GM18499 (cell line): ENCODE data around the gene FIBIN.
"Not testable (repeated sequence)": the region's sequence is repeated elsewhere in the genome, so short reads cannot be mapped to it uniquely, and the experiment has no call there.

Experiments used
- ATAC-seq: cut with Tn5 transposase; IDR thresholded peaks from one replicate; pipeline ENCODE4 v1.9.1; 2021; ENCODE audit warnings: moderate number of reproducible peaks; ENCODE audit not compliant: insufficient read depth, unreplicated experiment

FIBIN gene

DNA sequence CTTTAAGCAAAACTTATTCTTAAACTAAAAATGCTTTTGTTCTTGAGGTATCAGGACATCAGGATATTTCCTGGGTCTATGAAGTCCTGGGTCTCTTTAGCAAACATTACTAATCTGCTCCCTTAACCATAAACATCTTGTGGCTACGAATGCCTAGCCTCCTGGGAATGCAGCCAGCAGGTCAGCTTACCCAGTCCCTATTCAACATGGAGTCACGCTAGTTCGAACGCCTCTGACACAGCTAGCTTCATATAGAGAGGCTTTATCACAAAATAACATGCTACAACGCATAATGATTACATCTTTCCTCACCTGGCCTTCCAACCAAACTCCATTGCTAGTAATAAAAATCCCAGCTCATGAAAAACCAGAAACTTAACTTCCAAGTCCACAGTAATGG is 17.5 kb upstream of the FIBIN start:
- ATAC-seq: no peak

DNA sequence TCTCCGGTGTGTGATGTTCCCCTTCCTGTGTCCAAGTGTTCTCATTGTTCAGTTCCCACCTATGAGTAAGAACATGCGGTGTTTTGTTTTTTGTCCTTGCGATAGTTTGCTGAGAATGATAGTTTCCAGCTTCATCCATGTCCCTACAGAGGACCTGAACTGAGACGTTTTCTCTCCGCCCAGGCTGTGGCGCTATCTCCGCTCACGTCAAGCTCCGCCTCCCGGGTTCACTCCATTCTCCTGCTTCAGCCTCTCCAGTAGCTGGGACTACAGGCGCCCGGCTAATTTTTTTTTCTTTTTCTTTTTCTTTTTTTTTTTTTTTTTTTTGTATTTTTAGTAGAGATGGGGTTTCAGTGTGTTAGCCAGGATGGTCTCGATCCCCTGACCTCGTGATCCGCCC is 16.7 kb upstream of the FIBIN start:
- not testable (repeated sequence) for ATAC-seq

DNA sequence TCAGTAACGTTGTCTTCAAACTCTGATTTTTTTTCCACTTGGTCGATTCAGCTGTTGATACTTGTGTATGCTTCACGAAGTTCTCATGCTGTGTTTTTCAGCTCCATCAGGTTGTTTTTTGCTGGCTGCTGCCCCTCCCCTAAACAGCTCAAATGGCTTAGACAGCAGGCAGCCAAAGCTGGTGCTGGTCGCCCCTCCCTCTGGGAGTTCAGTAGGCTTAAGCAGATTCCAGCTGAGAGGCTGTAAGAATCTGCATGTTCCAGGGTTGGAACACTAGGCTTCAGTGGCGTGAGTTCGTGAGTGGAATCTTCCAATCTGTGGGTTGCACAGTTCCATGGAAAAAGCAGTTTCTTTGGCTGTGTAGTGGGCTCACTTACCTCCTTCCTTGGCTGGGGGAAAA is 10.3 kb upstream of the FIBIN start:
- no peak for ATAC-seq

DNA sequence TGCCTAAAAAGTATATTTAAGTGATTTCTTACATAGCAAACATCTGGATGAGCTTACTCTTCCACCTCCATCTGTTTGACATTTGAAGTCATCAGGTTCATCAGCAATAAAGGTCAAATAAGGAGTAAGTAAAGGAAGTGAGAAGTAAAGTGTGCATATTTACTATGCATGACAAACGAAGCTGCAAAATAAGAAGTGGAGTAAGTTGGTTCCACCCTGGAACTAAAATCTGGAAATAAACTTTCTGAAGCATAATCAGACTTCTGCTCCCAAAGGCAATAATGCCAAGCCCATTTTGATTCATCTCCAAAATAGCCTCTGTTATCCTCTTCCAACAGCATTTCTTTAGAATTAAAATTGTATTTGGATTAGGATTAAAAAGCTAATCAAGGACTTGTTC is 8.4 kb upstream of the FIBIN start:
- ATAC-seq: no peak

DNA sequence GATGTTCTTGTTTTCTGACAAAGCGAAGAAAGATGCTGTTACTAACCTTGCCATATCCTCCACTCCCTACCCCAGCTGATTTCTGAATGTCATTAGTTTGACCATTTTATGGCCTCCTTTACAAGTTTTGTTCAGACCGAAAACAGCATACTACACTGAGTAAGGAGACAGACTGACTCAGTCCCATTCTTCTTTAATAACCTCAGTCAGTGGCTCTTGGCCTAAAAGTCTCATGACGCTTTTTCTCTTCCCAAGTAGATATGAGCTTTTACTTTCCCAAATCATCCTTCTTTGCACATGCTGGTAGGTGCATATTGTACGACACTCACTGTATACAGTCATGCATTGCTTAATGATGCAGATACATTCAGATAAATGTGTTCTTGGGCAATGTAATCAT is 8.0 kb upstream of the FIBIN start:
- ATAC-seq: no peak

DNA sequence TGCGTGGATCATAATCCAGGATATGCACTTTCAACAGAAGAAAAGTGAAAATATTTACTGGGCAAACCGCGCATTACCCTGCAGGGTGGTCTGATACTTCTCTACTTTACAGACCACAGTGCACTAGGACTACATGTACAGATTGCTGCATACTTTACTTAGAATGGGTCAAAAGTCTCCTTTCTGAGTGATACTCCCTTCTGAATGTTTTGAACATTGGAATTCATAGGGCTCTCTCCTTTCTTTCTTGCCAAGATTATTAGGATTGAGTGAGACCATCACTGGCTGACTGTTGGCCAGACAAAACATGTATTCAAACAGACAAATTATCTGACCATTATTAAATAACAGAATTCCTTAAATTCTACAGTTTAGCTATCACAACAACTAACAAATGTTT is 6.6 kb upstream of the FIBIN start:
- ATAC-seq: no peak

DNA sequence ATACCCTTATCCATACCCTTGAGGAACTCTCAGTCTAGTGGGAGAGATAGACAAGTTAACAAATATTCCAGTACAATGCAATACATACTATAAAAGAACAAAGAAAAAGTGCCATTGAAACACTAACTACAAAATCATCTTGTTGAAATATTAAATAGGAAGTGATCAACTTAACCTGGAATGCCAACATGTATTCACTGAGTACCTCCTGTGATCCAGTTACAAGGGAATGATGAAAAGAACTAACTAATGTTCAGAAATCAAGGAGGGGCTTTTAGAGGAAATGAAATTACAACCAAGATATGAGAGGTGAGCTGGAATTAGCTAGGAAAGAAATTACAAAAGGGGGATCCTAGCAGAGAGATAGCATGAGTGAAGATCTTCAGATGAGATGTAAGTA is 6.2 kb upstream of the FIBIN start:
- ATAC-seq: no peak

DNA sequence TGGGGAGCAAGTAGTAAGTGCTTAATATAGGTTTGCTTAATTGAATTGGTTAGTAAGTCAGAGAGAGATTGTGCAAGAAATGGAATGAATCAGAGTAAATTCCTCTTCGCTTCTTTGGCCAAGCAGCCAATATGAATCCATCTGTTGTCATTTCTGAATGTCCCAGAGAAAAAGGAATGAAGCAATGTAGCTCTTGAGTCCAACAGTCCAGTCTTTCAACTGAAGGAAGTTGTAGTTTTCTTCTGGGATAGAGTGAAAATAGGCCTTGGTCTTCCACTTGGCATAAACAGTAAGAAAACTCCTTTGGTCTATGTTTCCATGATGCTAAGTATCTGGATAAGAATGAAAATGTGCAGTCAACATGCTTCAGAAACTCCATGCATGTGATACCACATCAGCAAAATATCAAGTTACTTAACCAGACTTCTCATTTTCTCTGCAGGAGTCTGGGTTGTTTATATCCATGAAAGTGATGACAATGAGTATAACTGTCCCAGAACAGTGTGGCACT is 1.8 kb upstream of the FIBIN start:
- no peak for ATAC-seq

DNA sequence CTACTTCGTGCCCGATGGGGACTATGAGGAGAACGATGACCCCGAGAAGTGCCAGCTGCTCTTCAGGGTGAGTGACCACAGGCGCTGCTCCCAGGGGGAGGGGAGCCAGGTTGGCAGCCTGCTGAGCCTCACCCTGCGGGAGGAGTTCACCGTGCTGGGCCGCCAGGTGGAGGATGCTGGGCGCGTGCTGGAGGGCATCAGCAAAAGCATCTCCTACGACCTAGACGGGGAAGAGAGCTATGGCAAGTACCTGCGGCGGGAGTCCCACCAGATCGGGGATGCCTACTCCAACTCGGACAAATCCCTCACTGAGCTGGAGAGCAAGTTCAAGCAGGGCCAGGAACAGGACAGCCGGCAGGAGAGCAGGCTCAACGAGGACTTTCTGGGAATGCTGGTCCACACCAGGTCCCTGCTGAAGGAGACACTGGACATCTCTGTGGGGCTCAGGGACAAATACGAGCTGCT is 751 bp downstream of the FIBIN start:
- no peak for ATAC-seq

DNA sequence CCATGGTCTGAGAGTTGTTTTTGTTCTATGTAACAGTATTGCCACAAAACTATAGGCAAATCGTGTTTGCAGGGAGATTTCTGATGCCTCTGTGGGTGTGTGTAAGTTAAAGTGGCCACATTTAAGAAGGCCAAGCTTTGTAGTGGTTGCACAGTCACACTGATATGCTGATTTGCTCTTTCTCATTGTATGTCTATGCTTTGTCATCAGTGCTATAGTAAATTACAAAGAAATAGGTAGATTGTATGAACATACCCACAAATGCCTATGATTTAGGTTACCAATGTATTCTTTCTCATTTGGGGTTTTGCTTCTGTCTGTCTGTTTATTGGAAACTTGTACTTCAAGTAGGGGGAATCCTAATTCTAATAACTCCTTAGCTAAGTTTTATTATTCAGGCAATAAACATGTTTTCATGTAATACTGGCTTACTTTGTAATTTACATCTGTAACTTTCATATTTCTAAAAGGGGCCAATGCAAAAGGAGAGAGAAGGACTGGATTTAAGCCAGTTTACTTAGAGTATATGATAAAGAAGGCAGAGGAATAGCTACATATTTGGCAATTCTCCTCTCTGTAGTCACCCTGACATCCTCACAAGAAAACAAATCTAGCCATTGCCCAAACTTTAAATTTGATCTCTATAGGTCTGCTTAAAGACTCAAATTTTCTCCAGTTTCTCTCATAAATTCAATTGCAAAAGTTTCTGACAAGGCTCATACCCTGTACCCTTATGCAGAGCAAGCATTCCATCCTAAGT is 2.0 kb downstream of the FIBIN start:
- ATAC-seq: no peak

DNA sequence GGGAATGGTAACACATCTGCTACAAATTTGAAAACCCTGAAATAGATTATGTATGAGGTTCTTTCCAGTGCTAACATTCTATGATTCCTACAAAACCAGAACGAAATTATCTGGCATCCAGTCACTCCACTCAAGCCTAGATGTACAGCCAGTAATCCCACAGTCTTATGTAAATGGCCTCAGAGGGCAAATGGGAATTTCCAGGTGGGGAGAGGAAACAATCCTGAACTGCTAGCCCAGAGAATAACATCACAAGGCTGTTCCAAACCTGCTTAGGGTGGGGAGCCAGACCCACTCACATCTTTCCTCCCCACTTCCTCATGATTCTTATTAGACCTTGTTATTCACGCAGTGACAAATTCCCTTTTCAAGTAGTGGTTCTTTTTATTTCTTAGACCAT is 3.5 kb downstream of the FIBIN start:
- ATAC-seq: no peak

DNA sequence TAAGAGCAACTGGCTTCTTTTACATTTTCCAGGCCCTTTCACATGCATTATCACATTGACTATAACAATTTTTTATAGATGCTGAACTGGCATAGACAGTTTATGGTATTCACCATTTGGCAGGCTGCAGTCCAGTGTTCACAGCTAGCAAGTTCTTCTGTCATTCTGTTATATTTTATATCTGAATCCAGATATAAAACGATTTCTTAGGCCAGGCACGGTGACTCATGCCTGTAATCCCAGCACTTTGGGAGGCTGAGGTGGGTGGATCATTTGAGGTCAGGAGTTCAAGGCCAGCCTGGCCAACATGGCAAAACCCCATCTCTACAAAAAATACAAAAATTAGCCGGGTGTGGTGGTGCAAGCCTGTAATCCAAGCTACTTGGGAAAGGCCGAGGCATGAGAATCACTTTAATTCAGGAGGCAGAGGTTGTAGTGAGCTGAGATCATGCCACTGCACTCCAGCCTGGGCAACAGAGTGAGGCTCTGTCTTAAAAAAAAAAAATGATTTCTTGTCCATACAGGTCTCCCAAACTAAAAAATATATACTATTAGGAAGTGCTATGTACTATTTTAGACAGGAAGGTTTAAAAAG is 7.3 kb downstream of the FIBIN start:
- ATAC-seq: not testable (repeated sequence)

DNA sequence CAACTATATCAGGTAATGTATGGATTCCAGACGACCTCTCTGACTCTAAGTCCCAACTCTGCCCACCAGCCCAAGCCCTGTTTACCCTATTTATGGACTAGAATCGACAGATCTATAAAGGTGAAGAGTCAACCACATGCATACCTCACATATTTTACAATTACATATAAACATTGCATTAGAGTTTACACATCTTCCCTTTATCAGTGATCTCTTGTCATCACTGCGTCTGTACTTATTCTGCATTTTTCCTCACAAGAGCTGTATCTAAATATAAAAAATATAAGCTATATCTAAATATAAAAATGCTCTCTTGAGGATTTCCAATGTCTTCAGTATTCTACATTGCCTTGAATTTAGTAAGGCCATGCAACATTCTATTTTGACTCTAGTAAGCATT is 8.5 kb downstream of the FIBIN start:
- ATAC-seq: no peak

DNA sequence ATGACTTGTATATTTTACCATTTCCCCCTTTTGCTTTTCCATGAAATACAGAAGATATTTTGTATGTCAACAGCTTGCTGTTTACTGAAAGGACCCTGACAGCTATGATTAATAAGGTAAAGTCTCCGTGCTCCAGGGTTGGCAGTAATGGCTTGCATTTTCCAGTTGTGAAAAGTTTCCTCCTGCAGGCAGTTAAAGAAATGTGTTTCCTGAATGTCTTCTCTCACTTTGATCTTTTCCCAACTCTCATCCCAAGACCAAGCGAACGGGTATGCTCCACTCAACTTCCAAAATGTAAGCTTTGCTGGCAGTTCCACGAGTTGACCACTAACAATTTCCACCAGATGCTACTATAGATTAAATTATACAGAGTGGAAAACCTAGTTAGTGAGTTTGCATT is 8.9 kb downstream of the FIBIN start:
- no peak for ATAC-seq

DNA sequence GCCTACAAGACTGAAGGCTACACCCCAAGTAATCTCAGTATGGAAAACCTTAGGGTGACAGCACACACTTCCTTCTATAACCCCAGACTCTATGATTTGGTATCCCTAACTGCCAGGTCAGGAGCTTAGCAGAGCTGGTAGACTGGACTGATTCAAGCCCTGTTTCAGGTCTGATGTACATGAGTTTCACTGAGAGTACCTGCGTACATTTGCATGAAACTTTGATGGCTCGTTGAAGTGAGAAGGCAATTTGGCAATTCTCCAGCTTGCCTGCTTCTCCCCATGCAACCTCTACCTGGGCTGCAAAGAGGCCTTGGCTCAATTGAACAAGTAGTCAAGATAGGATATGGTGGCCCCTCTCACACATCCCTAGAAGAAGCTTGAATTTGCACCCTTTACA is 10.2 kb downstream of the FIBIN start:
- ATAC-seq: no peak

DNA sequence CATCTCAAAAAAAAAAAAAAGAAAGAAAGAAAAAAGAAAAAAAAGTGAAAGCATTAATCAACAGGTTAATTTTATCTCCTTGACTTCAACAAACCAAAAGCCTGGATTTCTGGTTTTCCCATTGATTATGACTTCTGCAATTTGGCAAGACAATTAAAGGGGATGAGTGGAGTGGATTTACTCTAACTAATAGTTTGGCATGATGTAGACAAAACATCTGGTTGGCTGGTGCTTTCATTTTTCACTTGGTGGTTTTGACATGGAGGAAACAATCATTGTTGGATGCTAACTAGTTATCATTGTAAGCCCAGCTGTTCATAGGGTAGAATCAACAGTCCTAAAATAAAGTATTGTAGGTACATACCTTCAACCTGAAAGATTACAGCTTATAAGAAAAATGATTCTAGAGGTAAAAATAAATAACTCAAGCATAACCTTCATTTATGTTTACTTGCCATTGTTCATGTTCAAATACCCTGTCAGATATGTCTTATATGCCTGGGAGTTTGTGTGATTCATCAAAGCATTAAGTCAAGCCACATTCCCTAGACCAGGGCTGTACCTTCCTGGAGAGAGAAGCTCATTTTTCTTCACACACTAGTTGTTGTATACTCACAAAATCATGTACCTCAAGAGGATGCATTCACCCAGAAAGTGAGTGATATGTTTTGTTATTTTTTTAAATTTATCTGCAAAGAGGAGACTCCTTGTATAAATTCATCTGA is 15.1 kb downstream of the FIBIN start:
- ATAC-seq: no peak

DNA sequence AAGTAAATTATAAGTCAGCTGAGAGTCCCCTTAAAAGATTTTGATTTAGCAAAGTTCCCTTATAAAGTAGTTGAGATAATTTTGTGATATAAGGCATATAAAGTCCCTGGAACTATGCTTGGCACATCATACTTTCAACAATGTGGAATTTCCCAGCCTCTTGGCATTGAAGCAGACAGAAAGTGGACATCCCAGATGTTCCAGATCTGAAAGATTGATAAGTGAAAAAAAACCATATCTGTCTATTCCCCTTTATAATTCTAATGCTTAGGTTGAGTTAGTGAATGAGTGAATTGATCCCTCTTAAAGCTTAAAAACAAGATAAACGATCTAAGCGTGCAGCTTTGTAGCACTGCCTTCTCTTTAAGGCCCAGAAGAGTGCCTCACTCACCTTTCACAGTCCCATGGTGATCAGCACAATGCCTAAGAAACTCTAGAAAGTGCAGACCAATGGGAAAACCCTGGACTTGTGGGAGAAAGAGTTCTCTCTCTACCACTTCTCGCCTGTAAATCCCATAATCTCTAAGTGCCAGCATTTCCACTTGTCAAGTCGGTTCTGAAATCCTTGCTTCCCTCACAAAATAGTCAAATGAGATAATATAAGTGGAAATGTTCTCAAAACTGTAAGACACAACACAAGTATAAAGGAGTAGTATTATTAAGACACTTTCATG is 17.8 kb downstream of the FIBIN start:
- no peak for ATAC-seq

DNA sequence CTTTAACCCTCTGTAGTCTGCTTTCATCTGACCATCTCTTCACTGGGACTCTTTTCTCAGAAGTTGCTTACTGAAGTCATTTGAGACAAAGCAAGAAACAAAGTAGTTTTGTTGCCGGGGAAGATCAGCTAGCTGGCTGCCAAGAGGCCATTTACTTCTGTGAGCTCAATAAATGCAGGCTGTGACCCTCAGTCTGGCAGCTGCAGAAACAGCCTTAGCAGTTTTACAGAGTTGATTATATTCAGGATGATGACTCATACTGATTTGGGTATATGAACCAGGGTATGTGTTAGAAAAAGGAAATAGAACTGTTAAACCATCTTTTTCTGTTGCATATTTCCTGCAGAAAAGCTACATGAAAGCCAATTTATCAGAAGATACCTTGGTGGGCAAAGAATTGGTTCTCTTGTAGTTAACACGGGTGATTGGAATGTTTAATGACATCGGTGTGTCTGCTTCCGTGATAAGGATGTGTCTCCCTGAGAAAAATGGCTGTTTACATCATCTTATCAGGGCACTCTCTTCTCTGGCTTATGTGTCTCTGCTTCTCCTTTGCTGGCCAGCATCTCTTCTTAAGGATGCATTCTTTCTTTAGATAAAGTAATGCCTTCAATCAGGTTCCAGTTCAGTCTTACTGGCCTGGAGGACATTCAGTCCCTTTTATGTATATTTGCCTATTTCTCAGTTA is 18.5 kb downstream of the FIBIN start:
- no peak for ATAC-seq

DNA sequence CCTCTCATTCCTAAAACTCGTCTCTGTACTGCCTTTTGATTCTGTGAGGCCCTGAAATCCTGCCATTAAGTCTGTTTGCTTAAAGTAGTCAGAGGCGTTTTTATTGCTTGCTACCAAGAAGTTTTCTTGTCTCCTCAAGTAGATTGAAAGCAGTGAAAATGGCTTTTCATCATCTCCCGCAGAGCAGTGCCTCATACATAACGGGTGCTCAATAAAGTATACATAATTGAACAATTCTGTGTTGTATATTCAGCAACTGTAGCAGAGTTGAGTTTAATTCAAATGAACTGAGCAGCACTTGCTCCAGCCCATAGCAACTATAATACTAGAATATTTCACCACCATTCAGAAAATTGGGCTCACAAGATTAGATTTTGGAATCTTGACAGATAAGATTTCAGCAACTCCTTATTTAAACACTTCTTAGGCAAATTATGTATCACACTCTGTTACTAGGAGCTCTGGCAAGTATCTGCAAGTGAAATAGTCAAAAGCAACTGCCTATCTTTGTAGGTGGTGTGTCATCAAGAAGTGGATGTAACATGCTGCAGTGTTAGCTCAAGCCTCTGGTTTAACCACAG is 20.0 kb downstream of the FIBIN start:
- no peak for ATAC-seq
